PC-9 (cell line): ENCODE data around the gene DISC1.

ENCODE experiments used
- CTCF ChIP-seq: fragments of 200-600 bp; sonication (generic); conservative IDR thresholded peaks from 2 replicates; pipeline ENCODE4 v1.6.1; 2017; ENCODE audit warnings: mixed run types, antibody characterized with exemption, mild to moderate bottlenecking, moderate library complexity
- EZH2 ChIP-seq: fragments of 200-600 bp; sonication (generic); IDR thresholded peaks from 2 replicates; pipeline ENCODE4 v1.8.0; 2017; ENCODE audit warnings: antibody characterized with exemption, low read depth

GRCh38 chr1:231715816-231716722, 89.5 kb downstream of the DISC1 start:
- TF ChIP-seq CTCF = no peak
- no peak for TF ChIP-seq EZH2
